HG03469 (cell line): Measurements from ENCODE around the gene TMOD1.

ENCODE experiments used
- ATAC-seq: cut with Tn5 transposase; IDR thresholded peaks from one replicate; pipeline ENCODE4 v1.9.1; 2021; ENCODE audit warnings: mild to moderate bottlenecking, moderate library complexity, moderate number of reproducible peaks; ENCODE audit not compliant: unreplicated experiment

TMOD1 gene

DNA sequence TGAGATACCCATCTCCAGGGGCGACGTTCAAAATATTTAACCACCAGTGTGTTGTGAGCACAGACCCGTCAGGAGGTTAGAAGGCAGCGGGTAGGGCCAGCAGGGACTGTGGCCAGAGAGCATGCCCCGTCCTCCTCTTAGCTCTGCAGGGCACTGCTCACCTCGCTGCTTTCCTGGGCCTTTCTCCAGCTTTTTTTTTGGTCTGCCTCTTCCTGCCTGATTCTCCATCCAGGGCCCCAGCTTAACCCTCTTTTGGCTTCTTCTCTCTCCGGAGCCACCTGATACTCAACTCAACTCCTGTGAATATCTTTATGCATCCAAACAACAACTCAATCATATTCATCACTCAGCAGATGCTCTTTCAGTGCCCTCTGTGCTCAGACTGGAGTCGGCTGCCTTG, 44.0 kb downstream of the TMOD1 start:
- no peak for ATAC-seq

DNA sequence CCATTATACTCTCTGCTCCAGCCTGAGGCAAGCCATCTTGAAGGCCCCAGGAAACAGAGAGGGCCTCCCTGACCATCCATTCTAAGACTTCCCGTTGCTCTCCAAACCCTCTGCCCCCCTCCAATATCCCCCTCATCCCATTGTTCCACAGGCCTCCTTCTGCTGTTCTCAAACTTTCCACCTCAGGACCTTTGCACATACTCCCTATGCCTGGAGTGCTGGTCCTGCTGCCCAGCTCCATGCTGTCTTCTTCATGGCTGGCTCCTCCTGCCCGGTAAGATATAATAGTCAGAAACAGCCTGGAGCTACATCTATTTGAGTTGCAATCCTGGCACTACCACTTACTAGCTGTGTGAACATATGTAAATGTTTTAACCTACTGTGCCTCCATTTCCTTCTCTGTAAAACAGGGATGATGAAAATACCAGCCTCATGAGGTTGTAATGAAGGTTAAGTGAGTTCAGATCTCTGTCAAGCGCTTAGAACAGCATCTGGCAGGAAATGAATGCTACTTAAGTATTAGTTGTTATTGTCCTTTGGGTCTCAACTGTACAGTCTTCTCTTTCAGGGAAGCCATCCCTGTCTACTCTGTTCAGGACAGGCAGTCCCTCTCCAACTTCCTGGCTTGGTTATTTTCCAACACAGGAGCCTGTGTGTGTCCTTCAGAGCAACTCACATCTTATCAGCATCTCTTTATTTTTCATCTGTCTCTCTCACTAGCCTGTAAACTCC, 45.8 kb downstream of the TMOD1 start:
- ATAC-seq: no peak

DNA sequence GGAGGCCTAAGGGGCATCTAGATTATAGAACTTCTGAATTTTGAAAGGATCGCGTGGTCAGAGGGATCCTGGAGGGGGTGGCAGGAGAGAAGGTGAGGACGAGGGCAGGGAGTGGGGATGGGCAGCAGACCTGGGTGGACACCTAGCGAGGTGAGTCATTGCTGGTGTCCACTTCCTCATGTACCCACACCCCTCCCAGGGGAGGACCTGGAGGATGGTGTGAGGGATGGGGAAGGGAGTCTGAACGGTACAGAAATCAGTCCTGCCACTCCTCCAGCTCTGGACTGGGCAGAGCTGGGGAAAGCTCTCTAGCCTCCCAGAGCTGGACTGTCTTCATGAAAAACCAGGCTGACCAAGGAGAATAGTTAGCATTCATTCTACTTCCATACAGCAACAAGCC, 46.9 kb downstream of the TMOD1 start:
- ATAC-seq: no peak

DNA sequence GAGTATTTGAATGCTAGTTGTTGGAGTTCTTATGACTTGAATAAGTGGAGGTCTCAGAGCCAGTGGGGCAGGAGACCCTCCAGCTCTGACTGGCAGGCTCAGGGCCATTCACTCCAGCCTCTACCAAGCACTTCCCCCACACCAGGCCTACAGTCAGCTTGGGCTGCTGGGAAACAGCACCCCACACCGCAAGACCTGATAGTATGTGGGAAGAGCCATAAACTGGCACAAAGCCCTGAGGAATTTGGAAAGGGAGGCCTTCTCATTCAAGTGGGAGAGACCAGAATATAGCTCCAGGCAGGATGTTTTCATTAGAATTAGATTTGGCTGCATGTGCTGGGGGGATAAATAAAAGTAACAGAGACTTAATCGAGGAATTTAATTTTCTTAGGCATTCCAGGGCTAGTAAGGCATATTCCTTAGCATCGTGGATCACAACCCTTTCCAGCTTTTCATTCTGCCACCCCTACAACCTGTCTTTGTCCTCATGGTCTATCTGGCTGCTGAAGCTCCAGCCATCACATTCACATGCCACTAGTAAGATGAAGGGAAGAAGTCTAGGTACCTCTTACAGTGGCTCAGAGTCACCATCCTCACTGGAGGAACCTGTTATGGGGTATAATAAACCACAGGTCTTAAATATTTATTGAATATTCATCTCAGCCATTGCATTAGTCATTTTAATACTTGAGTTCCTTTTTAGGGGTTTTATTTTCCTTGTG, 47.5 kb downstream of the TMOD1 start:
- ATAC-seq: no peak

DNA sequence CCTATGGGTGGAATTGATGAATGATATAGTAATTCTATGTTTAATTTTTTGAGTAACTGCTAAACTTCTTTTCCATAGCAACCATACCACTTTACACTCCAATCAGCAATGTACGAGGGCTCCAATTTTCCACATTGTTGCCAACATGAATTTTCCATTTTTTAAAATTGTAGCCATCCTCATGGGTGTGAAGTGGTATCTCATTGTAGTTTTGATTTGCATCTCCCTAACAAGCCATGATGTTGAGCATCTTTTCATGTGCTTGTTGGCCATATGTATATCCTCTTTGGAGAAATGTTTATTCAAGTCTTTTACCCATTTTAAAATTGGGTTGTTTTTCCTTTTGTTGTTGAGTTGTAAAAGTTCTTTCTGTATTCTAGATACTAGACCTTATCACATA, 48.9 kb downstream of the TMOD1 start:
- no peak for ATAC-seq

DNA sequence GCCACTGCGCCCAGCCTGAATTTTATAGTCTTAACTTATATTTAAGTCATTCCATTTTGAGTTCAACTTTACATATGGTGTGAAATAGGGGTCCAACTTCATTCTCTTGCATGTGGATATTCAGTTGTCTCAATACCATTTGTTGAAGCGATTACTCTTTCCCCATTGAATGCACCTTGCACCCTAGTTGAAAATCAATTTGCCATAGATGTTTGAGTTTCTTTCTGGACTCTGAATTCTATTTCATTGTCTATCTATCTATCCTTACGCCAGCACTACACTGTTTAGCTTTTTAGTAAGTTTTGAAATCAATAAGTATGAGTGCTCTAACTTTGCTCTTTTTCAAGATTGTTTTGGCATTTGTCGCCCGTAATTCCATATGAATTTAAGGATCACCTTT, 49.8 kb downstream of the TMOD1 start:
- no peak for ATAC-seq

DNA sequence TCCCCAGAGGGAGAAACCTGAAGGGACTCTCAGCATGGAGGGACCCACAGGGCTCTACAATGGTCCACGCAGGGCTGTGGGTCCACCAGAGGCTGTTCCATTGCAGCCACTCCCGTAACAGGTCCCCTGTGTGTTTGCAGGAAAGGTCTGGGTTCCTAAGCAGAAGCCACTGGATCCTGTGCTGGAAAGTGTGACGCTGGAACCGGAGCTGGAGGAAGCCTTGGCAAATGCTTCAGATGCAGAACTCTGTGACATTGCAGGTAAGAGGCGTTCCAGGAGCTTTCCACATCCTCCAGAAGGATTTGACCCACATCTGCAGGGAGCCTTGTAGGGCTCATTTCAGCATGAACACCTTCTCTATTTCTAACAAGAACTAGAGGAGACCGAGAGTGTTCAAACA, 51.7 kb downstream of the TMOD1 start:
- ATAC-seq: no peak

DNA sequence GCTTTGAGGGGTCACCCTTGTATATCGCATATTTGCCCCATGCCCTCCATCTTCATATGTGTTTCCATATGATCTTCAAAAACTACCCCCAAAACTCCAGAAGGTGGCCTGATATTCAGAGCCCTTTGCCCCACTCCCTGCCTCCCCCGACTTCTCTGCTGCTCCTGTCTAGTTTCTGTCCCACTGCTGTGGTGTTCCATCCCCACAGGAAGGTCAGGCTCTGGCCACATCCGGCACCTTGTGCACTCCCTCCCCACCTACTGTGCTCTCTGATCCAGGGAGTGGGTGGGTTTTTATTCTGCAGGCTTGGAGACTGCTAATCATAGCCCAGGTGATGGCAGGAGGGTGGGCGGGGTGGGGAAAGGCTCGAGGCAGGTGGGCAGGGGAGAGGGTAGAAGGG, 52.4 kb downstream of the TMOD1 start:
- ATAC-seq: no peak

DNA sequence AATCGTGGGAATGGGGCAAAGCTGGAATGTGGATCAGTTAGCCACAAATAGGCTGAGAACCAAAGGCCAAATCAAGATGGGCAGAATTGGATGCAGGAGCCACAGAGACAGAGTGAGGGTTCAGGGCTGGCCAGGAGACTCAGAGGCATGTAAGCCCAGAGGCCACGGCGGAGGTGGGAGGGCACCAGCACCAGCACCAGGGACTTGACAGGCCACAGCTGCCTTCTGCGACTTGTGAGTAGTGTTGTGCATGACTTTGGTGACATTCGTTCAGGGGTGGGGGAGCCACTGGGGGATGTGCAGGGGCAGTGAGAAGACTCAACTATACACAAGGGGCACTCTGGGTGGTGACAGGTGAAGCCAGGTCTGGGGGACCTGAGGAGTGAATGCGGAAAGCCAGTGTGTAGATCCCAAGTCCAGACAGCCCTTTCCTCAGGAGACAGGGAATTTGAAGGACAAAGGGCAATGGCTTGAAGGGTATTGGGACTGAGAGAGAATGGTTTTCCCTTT, 53.2 kb downstream of the TMOD1 start:
- ATAC-seq: no peak

DNA sequence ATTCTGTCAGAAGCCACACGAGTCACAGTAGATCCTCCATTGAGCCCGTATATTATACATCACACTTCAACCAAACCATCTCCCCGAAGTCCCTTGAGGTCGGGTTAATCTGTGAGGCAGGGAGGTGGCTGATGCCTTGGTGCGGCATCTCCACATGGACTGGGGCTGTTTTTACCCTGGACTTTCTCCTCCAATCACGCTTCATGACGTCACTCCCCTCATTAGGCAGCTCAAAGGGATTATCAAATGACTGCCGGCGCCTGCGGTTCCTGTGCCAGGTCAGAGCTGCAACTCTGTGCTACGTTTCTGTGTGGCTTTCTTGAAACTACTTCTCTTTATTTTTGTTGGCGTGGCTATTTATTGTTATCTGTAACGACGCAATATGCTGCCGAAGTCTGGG, 53.7 kb downstream of the TMOD1 start:
- no peak for ATAC-seq

DNA sequence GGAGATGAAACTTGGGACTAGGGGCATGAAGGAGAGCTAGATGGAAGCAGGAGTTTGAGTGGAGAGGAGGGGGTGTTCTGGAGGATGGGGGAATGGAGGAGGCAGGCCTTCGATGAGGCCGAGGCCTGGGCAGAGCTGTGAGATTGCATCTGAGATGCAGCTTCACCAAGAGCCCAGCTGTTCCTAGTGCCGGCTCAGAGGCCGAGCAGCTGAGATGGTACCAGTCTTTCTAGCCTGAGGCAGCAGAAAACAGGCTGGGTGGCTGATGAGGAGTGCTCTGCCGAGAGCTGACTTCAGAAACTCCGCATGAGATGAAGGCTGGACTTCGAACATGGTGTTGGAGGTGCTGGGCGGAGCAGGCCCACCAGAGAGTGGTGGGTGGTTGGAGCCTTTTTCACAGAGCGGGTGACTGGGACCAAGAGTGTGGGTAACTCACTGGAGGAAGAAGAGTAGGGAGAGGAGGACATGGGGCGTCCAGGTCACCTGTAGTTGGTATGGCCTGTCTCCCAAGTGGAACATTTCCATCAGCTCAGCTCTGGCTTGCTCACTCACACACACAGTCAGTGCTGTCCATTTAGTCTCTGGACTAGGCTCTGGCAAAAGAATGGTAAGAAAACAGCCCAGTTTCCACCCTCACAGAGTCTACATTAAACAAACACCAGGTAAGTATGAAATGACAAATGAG, 54.7 kb downstream of the TMOD1 start:
- ATAC-seq: no peak

DNA sequence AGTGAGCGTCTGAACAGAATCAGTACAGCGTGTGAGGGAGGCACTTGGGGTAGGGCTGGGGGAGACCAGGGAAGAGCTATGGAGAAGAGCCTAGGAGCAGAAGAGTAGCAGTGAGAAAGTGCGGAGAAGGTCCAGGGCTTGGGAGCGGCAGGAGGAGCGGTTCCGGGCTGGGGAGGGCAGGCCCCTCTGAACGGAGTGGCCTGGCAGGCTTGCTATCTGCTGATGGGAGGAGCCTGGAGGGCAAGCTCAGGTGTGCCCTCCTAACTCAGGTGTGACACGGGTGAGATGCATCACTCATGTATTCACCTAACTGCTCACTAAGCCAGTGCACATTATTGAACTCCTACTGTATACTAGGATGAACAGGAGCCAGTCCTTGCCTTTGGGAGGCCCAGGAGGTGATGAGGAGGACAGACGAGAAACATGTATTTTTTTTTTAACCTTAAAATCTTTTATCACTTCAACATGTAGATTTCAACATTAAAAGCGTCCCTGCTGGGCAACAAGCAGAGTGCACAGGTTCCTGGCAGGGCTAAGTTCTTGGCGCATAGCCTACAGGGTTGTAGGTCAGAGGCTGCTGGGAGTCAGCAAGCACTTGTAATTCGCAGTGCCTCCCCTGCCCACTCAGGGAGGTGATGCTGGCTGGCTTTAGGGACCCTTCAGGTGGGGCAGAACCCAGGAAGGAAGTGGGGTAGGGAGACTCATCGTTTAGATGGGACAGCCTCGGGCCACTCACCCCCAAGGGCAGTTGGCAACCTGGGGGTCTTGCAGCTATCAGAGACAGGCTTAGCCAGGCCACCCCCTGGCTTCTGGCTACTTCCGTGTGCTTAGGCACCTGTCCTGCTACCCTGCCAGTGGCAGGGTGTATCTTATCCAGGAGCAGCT, 55.5 kb downstream of the TMOD1 start:
- no peak for ATAC-seq

DNA sequence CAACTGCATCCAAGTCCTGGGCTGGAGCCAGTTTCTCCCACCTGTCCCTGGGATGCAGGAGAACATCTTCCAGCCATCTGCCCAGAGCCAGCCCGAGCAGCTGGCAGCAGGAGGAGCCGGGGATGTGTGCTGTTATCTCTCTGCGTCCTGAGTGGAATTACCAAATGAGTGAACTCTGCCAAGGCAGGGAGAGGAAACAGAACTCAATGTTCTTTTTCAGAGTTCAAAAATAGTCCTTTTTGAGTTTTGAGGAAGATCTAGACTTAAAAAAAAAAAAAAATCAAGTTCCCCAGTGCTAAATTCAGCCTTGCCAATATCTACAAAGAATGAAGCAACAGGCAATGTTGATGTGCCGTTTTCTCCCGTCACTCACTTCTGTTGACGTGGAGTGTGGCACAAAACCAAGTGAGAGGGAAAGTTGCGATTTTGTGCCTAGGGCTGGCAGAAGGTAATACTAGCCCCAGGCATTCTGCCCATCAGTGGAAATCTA, 56.2 kb downstream of the TMOD1 start:
- no peak for ATAC-seq

DNA sequence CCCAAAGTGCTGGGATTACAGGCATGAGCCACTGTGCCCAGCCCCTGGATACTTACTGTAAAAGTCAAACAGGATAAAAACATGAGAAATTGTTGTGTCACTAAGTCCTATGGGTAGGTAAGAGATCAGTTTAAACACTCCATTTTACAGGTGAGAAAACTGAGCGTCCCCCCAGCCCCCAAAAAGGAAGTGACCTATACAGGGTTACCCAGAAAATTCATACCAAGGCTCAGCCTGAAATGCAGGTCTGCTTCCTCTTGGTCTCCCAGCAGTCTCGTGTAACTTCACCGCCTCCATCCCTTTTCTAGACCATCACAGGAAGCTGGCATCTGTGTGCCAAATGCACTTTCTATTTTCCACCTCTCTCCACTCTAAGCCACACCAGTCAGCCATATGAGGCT, 57.2 kb downstream of the TMOD1 start:
- ATAC-seq: no peak

DNA sequence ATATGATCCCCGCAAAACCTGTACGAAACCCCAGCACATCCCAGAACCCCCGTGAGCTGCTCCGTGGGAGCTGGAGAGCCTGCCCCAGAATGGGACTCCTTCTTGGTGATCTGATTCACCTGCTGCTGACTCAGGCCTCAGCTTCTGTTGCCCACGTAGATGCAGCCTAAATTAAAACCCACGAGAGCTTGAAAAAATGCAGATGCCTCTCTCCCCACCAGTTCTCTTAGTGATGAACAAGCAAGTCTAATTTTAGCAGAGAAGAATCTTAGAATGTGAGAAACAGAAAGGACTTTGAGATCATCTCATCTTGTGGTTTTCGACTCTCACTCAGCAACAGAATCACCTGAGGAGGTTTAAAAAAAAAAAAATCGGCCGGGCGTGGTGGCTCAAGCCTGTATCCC, 57.6 kb downstream of the TMOD1 start:
- peak; percentile 59 for ATAC-seq

DNA sequence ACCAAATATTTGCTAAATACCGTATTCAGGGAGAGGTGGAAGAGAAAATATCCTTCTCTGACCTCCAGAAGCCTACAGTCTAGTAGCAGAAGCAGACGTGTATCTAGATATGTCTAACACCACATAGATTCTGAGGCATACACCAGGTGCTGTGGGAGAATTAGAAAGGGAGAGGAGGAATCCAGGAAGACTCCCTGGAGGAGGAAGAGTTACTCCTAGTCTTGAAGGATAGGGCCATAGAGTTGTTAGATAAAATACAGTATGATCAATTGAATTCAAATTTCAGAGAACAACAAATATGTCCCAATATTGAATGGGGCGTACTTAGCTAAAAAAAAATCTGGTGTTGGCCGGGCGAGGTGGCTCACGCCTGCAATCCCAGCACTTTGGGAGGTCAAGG, 58.7 kb downstream of the TMOD1 start:
- no peak for ATAC-seq

DNA sequence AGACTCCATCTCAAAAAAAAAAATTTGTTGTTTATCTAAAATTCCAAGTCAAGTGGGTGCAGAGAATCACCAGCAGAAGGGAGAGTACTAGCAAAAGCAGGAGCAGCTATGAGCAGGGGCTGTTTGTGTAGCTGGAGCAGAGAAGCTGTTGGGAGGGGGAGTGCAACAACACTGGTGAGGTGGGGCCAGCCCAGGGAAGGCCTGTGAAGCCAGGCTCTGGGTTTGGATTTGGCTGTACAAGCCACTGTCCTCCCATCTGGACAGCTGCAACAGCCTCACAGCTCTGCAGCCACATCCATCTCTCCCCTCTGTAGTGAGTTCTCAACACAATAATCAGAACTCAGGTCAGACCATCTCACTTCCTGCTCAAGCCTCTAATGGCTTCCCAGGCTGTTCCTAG, 59.4 kb downstream of the TMOD1 start:
- no peak for ATAC-seq

DNA sequence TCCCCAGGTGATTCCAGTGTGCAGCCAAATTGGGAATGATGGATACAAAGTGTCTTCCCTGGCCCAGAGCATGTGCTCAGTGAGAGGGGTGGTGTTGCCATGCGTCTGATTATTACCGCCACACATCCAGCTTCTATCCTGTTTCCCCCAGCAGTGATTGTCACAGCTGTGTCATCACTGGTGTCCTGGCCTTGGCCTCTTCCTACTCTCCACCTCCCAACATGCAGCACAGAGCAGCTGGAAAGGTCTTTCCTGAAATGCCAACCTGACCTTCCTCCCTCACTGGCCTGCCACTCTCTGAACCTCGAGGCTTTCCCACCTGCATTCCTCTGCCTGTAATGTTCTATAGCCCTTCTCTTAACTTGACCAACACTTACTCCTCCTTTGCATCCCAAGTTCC, 60.0 kb downstream of the TMOD1 start:
- ATAC-seq: no peak

DNA sequence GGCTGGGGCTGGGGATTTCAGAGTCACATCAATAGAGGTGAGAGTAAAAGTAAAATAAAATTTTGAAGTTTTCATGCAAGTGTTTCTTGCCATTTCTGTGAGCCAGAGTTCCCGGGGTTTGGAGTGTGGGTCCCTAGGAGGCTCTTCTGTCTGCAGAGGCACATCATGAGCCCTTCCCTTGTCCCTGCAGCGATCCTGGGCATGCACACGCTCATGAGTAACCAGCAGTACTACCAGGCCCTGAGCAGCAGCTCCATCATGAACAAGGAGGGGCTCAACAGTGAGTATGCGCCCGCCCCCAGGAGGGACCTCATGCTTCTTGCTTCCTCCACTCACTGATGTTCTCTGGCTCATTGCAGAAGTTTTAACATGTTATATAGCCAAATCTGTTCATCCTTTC, 61.1 kb downstream of the TMOD1 start:
- ATAC-seq: no peak

DNA sequence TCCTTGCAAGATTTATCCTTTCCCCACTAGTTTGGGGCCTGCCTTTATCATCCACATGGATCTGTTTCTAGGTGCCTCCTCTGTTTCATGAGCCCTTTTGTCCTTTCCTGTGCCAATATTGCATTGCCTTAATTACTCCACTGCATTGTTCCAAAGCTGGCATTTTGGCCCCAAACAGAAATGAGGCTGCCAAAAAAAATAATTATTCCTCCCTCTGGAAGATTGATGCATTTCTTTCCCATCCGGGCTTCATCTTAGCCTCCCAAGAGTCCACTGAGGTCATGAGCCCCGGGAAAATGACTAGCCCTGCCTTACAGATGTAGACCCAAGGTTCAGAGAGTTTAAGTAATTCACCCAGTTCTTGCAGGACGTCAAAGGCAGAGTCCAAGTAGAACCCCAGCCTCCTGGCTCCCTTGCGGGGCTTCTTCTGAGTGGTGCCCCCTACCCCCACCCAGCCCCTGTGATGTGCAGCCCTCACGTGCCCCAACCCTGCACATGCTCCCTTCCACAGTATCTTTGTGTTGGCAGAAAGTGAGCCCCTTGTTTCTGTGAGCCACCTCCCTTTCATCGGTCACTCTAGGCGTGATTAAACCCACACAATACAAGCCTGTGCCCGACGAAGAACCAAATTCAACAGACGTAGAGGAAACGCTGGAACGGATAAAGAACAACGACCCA, 62.1 kb downstream of the TMOD1 start:
- ATAC-seq: no peak
